GM12878 (cell line): ENCODE data around the gene PRPSAP1. TPM values are rescaled to one million over a fixed set of nuclear protein-coding genes. Genes with fewer than 3 reads are reported as not detected.

ENCODE experiments used
- ATF7 ChIP-seq: fragments of 450-650 bp; IDR thresholded peaks from 2 replicates; pipeline ENCODE4 v1.6.1; 2016; ENCODE audit warnings: low read depth, mild to moderate bottlenecking
- CBFB ChIP-seq: IDR thresholded peaks from 2 replicates; pipeline ENCODE4 v1.6.1; 2016; ENCODE audit warnings: antibody characterized with exemption, low read depth
- CHD4 ChIP-seq: fragments of 200-600 bp; sonication (generic); IDR thresholded peaks from 2 replicates; pipeline ENCODE4 v1.6.1; 2016; ENCODE audit warnings: mild to moderate bottlenecking
- FOS ChIP-seq: IDR thresholded peaks from 3 replicates; pipeline ENCODE4 v1.6.1; 2011; ENCODE audit warnings: borderline replicate concordance; ENCODE audit not compliant: insufficient read length; ENCODE audit errors: extremely low read depth
- HDAC2 ChIP-seq: fragments of 200-600 bp; sonication (generic); IDR thresholded peaks from 2 replicates; pipeline ENCODE4 v1.6.1; 2017
- IRF4 ChIP-seq: IDR thresholded peaks from 2 replicates; pipeline ENCODE4 v1.6.1; 2011; ENCODE audit warnings: low read depth, low read length
- IRF5 ChIP-seq: fragments of 450-650 bp; IDR thresholded peaks from 2 replicates; pipeline ENCODE4 v1.6.1; 2017; ENCODE audit warnings: borderline replicate concordance
- KAT2A ChIP-seq: conservative IDR thresholded peaks from 2 replicates; pipeline ENCODE4 v1.6.1; 2011; ENCODE audit warnings: low read depth, low read length; ENCODE audit not compliant: control insufficient read depth
- KDM1A ChIP-seq: fragments of 200-600 bp; sonication (generic); IDR thresholded peaks from 2 replicates; pipeline ENCODE4 v1.6.1; 2016; ENCODE audit warnings: borderline replicate concordance
- KLF5 ChIP-seq: fragments of 450-650 bp; IDR thresholded peaks from 2 replicates; pipeline ENCODE4 v1.6.1; 2014; ENCODE audit warnings: mild to moderate bottlenecking; ENCODE audit not compliant: partially characterized antibody
- MTA2 ChIP-seq: fragments of 450-650 bp; IDR thresholded peaks from 2 replicates; pipeline ENCODE4 v1.6.1; 2016; ENCODE audit warnings: low read depth, mild to moderate bottlenecking, moderate library complexity
- NFIC ChIP-seq: IDR thresholded peaks from 2 replicates; pipeline ENCODE4 v1.6.1; 2012; ENCODE audit warnings: low read depth, mild to moderate bottlenecking, inconsistent platforms, low read length, moderate library complexity
- NFXL1 ChIP-seq: fragments of 450-650 bp; IDR thresholded peaks from 2 replicates; pipeline ENCODE4 v1.6.1; 2017; ENCODE audit warnings: antibody characterized with exemption, mild to moderate bottlenecking, borderline replicate concordance
- PAX8 ChIP-seq: fragments of 450-650 bp; IDR thresholded peaks from 2 replicates; pipeline ENCODE4 v1.6.1; 2017; ENCODE audit warnings: mild to moderate bottlenecking, moderate library complexity
- POLR2AphosphoS5 ChIP-seq: IDR thresholded peaks from 2 replicates; pipeline ENCODE4 v1.6.1; 2011; ENCODE audit warnings: mild to moderate bottlenecking, low read length, inconsistent platforms
- RUNX3 ChIP-seq: IDR thresholded peaks from 2 replicates; pipeline ENCODE4 v1.6.1; 2012; ENCODE audit warnings: low read length, inconsistent platforms
- SIN3A ChIP-seq: IDR thresholded peaks from 2 replicates; pipeline ENCODE4 v1.6.1; 2012; ENCODE audit warnings: low read depth, low read length, improper control_type of control experiment
- SMAD5 ChIP-seq: IDR thresholded peaks from 2 replicates; pipeline ENCODE4 v1.6.1; 2016; ENCODE audit warnings: antibody characterized with exemption, low read depth
- SMC3 ChIP-seq: IDR thresholded peaks from 2 replicates; pipeline ENCODE4 v1.6.1; 2011; ENCODE audit warnings: low read length, improper control_type of control experiment, borderline replicate concordance
- SUPT20H ChIP-seq: IDR thresholded peaks from 2 replicates; pipeline ENCODE4 v1.6.1; 2011; ENCODE audit warnings: low read depth, mild to moderate bottlenecking, low read length, moderate library complexity, borderline replicate concordance; ENCODE audit not compliant: control insufficient read depth
- TAF1 ChIP-seq: IDR thresholded peaks from 2 replicates; pipeline ENCODE4 v1.6.1; 2011; ENCODE audit warnings: mild to moderate bottlenecking, low read depth, low read length, borderline replicate concordance
- TBL1XR1 ChIP-seq: IDR thresholded peaks from 2 replicates; pipeline ENCODE4 v1.6.1; 2012; ENCODE audit warnings: low read depth, low read length, improper control_type of control experiment
- TCF12 ChIP-seq: IDR thresholded peaks from 2 replicates; pipeline ENCODE4 v1.6.1; 2011; ENCODE audit warnings: low read depth, mild to moderate bottlenecking, low read length
- TCF3 ChIP-seq: IDR thresholded peaks from 2 replicates; pipeline ENCODE4 v1.6.1; 2012; ENCODE audit warnings: low read depth, mild to moderate bottlenecking, low read length, borderline replicate concordance; ENCODE audit not compliant: insufficient read depth
- ZNF217 ChIP-seq: fragments of 450-650 bp; IDR thresholded peaks from 2 replicates; pipeline ENCODE4 v1.6.1; 2017; ENCODE audit warnings: antibody characterized with exemption, mild to moderate bottlenecking
- polyA plus RNA-seq, 11 experiments: library from polyadenylated mRNA; depleted of rRNA in 4 of 11; unstranded in 6 of 11; stranded (reverse) in 5 of 11; fragments of >200 nt; fragmentation: Nextera tagmentation in 4 of 11; fragmentation: Illumina TruSeq in 1 of 11; extraction: Ambion mirVana in 4 of 11; extraction: Trizol in 1 of 11; gene quantifications; 1 replicate in 1 of 11; 2 replicates in 10 of 11; pipeline versions ENCODE4 v1.2.1 to v1.2.3, GENCODE V29; 2011 to 2016; ENCODE audit warnings: inconsistent platforms in 2 of 11, missing spikeins in 2 of 11, low read depth in 1 of 11
- total RNA-seq, 4 experiments: library from RNA; depleted of rRNA in 3 of 4; stranded (reverse); fragments of >200 nt in 3 of 4; fragmentation: Illumina TruSeq in 1 of 4; extraction: Trizol in 1 of 4; gene quantifications; 2 replicates each; pipeline versions ENCODE4 v1.2.1 to v1.2.3, GENCODE V29; 2013 to 2021
- TF ChIP-seq, protein P1 (sequence below): fragments of 450-650 bp; formaldehyde crosslinking; IDR thresholded peaks from 2 replicates; pipeline ENCODE4 v1.5.0; 2022; ENCODE audit warnings: mild to moderate bottlenecking, missing genetic modification characterization
- TF ChIP-seq, protein P2 (sequence below): fragments of 450-650 bp; IDR thresholded peaks from 2 replicates; pipeline ENCODE4 v1.6.1; 2016; ENCODE audit warnings: mild to moderate bottlenecking

Gene PRPSAP1
- total and polyA plus RNA-seq, 10 of the 15 experiments (the other 5 are each of a cell fraction or from before 2014, with no cell fraction given), result 15.8 to 84.2 (median 44.2) TPM

GRCh38 chr17:76397687-76398522 is 44.2 kb upstream of the PRPSAP1 start (continued):
- TF ChIP-seq, protein P1, sequence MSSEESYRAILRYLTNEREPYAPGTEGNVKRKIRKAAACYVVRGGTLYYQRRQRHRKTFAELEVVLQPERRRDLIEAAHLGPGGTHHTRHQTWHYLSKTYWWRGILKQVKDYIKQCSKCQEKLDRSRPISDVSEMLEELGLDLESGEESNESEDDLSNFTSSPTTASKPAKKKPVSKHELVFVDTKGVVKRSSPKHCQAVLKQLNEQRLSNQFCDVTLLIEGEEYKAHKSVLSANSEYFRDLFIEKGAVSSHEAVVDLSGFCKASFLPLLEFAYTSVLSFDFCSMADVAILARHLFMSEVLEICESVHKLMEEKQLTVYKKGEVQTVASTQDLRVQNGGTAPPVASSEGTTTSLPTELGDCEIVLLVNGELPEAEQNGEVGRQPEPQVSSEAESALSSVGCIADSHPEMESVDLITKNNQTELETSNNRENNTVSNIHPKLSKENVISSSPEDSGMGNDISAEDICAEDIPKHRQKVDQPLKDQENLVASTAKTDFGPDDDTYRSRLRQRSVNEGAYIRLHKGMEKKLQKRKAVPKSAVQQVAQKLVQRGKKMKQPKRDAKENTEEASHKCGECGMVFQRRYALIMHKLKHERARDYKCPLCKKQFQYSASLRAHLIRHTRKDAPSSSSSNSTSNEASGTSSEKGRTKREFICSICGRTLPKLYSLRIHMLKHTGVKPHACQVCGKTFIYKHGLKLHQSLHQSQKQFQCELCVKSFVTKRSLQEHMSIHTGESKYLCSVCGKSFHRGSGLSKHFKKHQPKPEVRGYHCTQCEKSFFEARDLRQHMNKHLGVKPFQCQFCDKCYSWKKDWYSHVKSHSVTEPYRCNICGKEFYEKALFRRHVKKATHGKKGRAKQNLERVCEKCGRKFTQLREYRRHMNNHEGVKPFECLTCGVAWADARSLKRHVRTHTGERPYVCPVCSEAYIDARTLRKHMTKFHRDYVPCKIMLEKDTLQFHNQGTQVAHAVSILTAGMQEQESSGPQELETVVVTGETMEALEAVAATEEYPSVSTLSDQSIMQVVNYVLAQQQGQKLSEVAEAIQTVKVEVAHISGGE (CRISPR knock-in tag), result no peak
- TF ChIP-seq MTA2 (no peak), TBL1XR1 (no peak), SMC3 (peak; percentile 92), KLF5 (no peak), CHD4 (no peak), ZNF217 (no peak), NFXL1 (no peak), RUNX3 (no peak), HDAC2 (no peak), KAT2A (no peak), SUPT20H (no peak), POLR2AphosphoS5 (no peak), TCF12 (peak; percentile 38; the same call in 1 of the 2 replicates), ATF7 (no peak), TCF3 (no peak), PAX8 (no peak), CBFB (no peak), KDM1A (no peak), TAF1 (no peak), FOS (no peak), IRF5 (no peak), NFIC (no peak), SIN3A (no peak), SMAD5 (no peak), IRF4 (no peak)
- TF ChIP-seq, protein P2, sequence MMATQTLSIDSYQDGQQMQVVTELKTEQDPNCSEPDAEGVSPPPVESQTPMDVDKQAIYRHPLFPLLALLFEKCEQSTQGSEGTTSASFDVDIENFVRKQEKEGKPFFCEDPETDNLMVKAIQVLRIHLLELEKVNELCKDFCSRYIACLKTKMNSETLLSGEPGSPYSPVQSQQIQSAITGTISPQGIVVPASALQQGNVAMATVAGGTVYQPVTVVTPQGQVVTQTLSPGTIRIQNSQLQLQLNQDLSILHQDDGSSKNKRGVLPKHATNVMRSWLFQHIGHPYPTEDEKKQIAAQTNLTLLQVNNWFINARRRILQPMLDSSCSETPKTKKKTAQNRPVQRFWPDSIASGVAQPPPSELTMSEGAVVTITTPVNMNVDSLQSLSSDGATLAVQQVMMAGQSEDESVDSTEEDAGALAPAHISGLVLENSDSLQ, result no peak
